COLO668 (cell line): ENCODE results near the gene TMEM208.
A peak's percentile ranks its signal among the peaks of the same experiment; 100 is the strongest.

Experiments used
- DNase-seq: peaks from one replicate; lab custom pipeline; 2025; ENCODE audit not compliant: unreplicated experiment; lab: John Stamatoyannopoulos, UW

TMEM208 gene

GRCh38 chr16:67234180-67234597 lies 7.3 kb downstream of the TMEM208 start:
- DNase-seq: no peak

- no peak for DNase-seq
Observed at GRCh38 chr16:67235816-67236562, 9.1 kb downstream of the TMEM208 start.

- DNase-seq: peak; percentile 53
Observed at GRCh38 chr16:67236563-67237395, 9.8 kb downstream of the TMEM208 start.

GRCh38 chr16:67237396-67238277 lies 10.7 kb downstream of the TMEM208 start:
- DNase-seq: no peak

- DNase-seq: no peak
Observed at GRCh38 chr16:67238278-67238575, 11.3 kb downstream of the TMEM208 start.

GRCh38 chr16:67238806-67239470 lies 12.0 kb downstream of the TMEM208 start:
- DNase-seq: no peak

- DNase-seq: no peak
Observed at GRCh38 chr16:67240506-67240905, 13.6 kb downstream of the TMEM208 start.

- DNase-seq: no peak
Observed at GRCh38 chr16:67241008-67241900, 14.3 kb downstream of the TMEM208 start.

GRCh38 chr16:67242138-67242730 lies 15.3 kb downstream of the TMEM208 start:
- no peak for DNase-seq

- no peak for DNase-seq
Observed at GRCh38 chr16:67243481-67243880, 16.6 kb downstream of the TMEM208 start.

- no peak for DNase-seq
Observed at GRCh38 chr16:67244387-67245185, 17.7 kb downstream of the TMEM208 start.

GRCh38 chr16:67245186-67245585 lies 18.3 kb downstream of the TMEM208 start:
- no peak for DNase-seq

GRCh38 chr16:67245674-67246080 lies 18.7 kb downstream of the TMEM208 start:
- DNase-seq: no peak

- peak; percentile 76 for DNase-seq
Observed at GRCh38 chr16:67246081-67246755, 19.3 kb downstream of the TMEM208 start.

GRCh38 chr16:67246756-67247191 lies 19.8 kb downstream of the TMEM208 start:
- DNase-seq: peak; percentile 93

- peak; percentile 86 for DNase-seq
Observed at GRCh38 chr16:67247192-67248072, 20.5 kb downstream of the TMEM208 start, which contains the start of gene FHOD1. FHOD1 (minus strand) TSS chr16:67247481; CDS start chr16:67247410, 71 bp downstream.

GRCh38 chr16:67248073-67248400 lies 21.1 kb downstream of the TMEM208 start:
- DNase-seq: no peak
